HG02678 (cell line): ENCODE data around the gene OR2M4.
A peak's percentile ranks its signal among the peaks of the same experiment; 100 is the strongest.
"Not testable (repeated sequence)": the region's sequence is repeated elsewhere in the genome, so short reads cannot be mapped to it uniquely, and the experiment has no call there.

Source experiments
- ATAC-seq: cut with Tn5 transposase; IDR thresholded peaks from one replicate; pipeline ENCODE4 v1.9.1; 2021; ENCODE audit warnings: mild to moderate bottlenecking, moderate library complexity; ENCODE audit not compliant: unreplicated experiment

The OR2M4 gene

GRCh38 chr1:248231117-248231516 is at the start of gene OR2M4:
Gene OR2M4, plus strand, starts transcription at chr1:248231417. Its CDS starts 7,512 bp downstream, at chr1:248238929.
- no peak for ATAC-seq

GRCh38 chr1:248183996-248184395 is 47.2 kb upstream of the OR2M4 start:
- no peak for ATAC-seq

GRCh38 chr1:248187363-248187762 is 43.9 kb upstream of the OR2M4 start:
- no peak for ATAC-seq

GRCh38 chr1:248189026-248189425 is 42.2 kb upstream of the OR2M4 start:
- ATAC-seq: no peak

GRCh38 chr1:248194117-248194516 is 37.1 kb upstream of the OR2M4 start:
- ATAC-seq: no peak

- ATAC-seq: no peak
Observed at GRCh38 chr1:248196965-248197364, 34.3 kb upstream of the OR2M4 start, which contains the start of gene OR2M3. Gene OR2M3, plus strand, starts transcription at chr1:248197265. Its CDS starts 5,803 bp downstream, at chr1:248203068.

GRCh38 chr1:248215880-248216279 is 15.3 kb upstream of the OR2M4 start:
- ATAC-seq: no peak

GRCh38 chr1:248225537-248225936 is 5.7 kb upstream of the OR2M4 start:
- no peak for ATAC-seq

- no peak for ATAC-seq
Observed at GRCh38 chr1:248229360-248229908, 1.8 kb upstream of the OR2M4 start.

GRCh38 chr1:248239478-248239877 is 8.3 kb downstream of the OR2M4 start:
- no peak for ATAC-seq

- peak; percentile 92 for ATAC-seq
Observed at GRCh38 chr1:248243204-248243603, 12.0 kb downstream of the OR2M4 start.

GRCh38 chr1:248259309-248259708 is 28.1 kb downstream of the OR2M4 start:
- not testable (repeated sequence) for ATAC-seq

GRCh38 chr1:248268178-248268577 is 37.0 kb downstream of the OR2M4 start:
- no peak for ATAC-seq

- ATAC-seq: not testable (repeated sequence)
Observed at GRCh38 chr1:248273225-248273624, 42.0 kb downstream of the OR2M4 start.

GRCh38 chr1:248277876-248278275 is 46.7 kb downstream of the OR2M4 start, which contains the start of gene OR2T33:
Gene OR2T33, minus strand, starts transcription at chr1:248277976. Its CDS starts 4,162 bp downstream, at chr1:248273814.
- no peak for ATAC-seq

- ATAC-seq: no peak
Observed at GRCh38 chr1:248288391-248288790, 57.2 kb downstream of the OR2M4 start.
